AG10803 (cell line): Measurements from ENCODE around the gene GPRC6A.

Experiments
- DNase-seq: peaks from one replicate; pipeline ENCODE4 v3.0.0; 2010; ENCODE audit warnings: low read depth
- H3K4me3 ChIP-seq: 2 replicates; pipeline ENCODE4 v1.5.1; 2011; ENCODE audit warnings: mild to moderate bottlenecking, low read length, control low read depth
- CTCF ChIP-seq: conservative IDR thresholded peaks from 2 replicates; pipeline ENCODE4 v1.5.1; 2011; ENCODE audit warnings: mild to moderate bottlenecking, low read length, control low read depth, inconsistent platforms

Gene GPRC6A

GRCh38 chr6:116764961-116765841, 63.7 kb downstream of the GPRC6A start, which contains the start of gene FAM162B:
FAM162B (minus strand) TSS chr6:116765719; CDS start chr6:116765576, 143 bp downstream.
- H3K4me3 ChIP-seq: peak within 1 kb of the TSS; percentile 50
- peak; percentile 5 for DNase-seq
- TF ChIP-seq CTCF: no peak

- no peak for TF ChIP-seq CTCF
- no peak for DNase-seq
- peak overlapping the region; percentile 50 for H3K4me3 ChIP-seq
These were observed 64.3 kb downstream of the GPRC6A start for GRCh38 chr6:116764629-116764960.

- TF ChIP-seq CTCF: no peak
- DNase-seq: no peak
- no peak overlapping the region for H3K4me3 ChIP-seq
These were observed 64.8 kb downstream of the GPRC6A start for GRCh38 chr6:116763906-116764628.

GRCh38 chr6:116763048-116763447, 65.8 kb downstream of the GPRC6A start:
- no peak overlapping the region for H3K4me3 ChIP-seq
- no peak for DNase-seq
- TF ChIP-seq CTCF: no peak

GRCh38 chr6:116762235-116762634, 66.6 kb downstream of the GPRC6A start:
- TF ChIP-seq CTCF: no peak
- no peak for DNase-seq
- no peak overlapping the region for H3K4me3 ChIP-seq

GRCh38 chr6:116761779-116762178, 67.1 kb downstream of the GPRC6A start:
- TF ChIP-seq CTCF: no peak
- H3K4me3 ChIP-seq: no peak overlapping the region

More at GRCh38 chr6:116761779-116762178, 67.1 kb downstream of the GPRC6A start:
- no peak for DNase-seq
